ENCODE results near the gene MAEA. TPM values are rescaled to one million over a fixed set of nuclear protein-coding genes. Genes with fewer than 3 reads are reported as not detected.
"Not testable (repeated sequence)": the region's sequence is repeated elsewhere in the genome, so short reads cannot be mapped to it uniquely, and the experiment has no call there.

Gene MAEA
- total RNA-seq, 1 donor from 2014 or later = 33.3 TPM

GRCh38 chr4:1364217-1364616, 74.5 kb downstream of the MAEA start:
- DNase-seq (ENCODE audit: low spot score) (no peak), ATAC-seq (no peak)

GRCh38 chr4:1364748-1365147, 75.1 kb downstream of the MAEA start:
- DNase-seq (ENCODE audit: low spot score) = no peak
- ATAC-seq = no peak

GRCh38 chr4:1365271-1366178, 75.8 kb downstream of the MAEA start:
- DNase-seq (ENCODE audit: low spot score) = no peak
- ATAC-seq = no peak

GRCh38 chr4:1366371-1367229, 76.9 kb downstream of the MAEA start:
- no peak for ATAC-seq
- no peak for DNase-seq (ENCODE audit: low spot score)

DNA sequence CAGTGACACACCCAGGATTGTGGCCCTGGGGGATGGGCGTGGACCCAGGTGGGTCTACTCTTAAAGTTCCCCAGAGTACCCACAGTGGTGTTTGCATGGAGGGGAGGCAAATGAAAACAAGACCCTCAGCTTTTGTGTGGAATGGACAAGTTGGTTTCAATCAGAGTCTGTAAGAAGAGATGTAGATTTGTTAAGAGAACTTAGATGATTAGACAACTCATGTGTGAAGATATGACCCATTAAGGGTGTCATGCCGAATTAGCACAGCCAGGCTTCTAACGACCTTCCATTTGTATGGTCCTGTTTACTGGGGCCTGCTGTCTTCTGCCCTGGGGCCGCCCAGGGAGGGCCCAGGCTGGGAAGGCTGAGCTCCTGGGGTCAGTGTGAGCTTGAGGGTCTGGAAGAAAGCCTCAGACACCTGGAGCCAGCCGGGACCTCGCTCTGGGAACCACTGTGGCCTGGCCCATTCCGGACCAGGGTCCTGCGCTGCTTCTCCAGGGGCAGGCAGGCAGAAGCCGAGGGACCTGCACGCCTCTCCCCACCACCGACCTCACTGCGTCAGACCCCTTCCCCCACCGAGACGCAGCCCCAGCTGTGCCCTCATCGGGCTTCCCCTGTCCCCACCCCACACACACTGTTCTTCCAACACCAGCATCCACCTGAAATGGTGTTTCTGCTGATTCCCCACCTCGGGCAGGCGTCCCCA, 77.7 kb downstream of the MAEA start:
- DNase-seq (ENCODE audit: low spot score) = no peak

GRCh38 chr4:1367936-1368289, 78.2 kb downstream of the MAEA start:
- DNase-seq (ENCODE audit: low spot score) (no peak), ATAC-seq (no peak)

More for the DNA sequence above, 77.7 kb downstream of the MAEA start:
- no peak for ATAC-seq

GRCh38 chr4:1368421-1369090, 78.9 kb downstream of the MAEA start:
- DNase-seq (ENCODE audit: low spot score) (no peak), ATAC-seq (no peak)

DNA sequence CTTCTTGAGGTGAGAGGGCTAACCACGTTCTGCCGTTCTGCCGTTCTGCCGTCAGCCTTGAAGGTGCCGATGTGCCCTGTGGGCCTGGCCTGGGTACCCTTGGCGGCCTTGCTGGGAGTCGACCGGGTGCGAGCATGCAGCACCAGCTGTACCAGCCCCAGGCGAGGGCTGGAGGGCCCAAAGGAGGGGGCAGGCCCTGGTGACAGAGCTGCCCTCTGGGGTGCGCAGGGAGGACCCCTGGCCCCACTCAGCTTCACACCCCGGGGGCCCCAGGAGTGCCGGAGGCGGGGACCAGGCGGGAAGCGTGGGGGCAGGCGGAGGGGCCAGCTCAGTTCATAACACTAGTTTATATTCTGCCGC, 79.4 kb downstream of the MAEA start:
- no peak for ATAC-seq
- no peak for DNase-seq (ENCODE audit: low spot score)

DNA sequence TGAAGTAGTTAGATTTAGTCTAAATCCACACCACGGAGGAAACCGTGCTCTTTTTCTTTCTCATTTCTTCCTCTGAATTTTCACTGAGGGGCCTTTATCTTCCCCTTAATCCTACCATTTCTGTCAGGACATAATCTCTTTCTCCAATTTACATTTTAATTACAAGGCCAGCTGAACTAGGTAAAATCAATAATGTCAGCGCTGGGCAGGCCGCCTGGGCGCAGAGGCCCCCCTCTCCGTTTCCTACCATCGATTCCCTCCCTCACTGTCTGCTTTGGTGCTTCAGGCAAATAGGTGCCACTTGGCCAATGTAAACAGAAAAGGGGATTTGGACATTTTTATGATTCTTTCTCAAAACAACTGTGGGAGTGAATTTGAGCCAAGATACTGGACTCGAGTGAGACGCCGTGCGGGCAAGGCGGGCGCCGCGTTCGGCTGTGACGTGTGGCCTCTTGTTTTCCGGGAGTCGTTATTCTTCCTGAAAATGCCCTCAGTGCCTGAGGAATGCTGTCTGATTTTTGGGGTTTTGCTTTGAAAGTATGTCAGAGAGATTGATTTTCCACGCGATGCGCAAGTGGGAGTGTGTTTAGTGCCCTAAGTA, 79.9 kb downstream of the MAEA start:
- ATAC-seq (peak; percentile 65), DNase-seq (ENCODE audit: low spot score) (no peak)

GRCh38 chr4:1370321-1371124, 80.8 kb downstream of the MAEA start:
- DNase-seq (ENCODE audit: low spot score) = peak; percentile 67
- peak; percentile 77 for ATAC-seq

DNA sequence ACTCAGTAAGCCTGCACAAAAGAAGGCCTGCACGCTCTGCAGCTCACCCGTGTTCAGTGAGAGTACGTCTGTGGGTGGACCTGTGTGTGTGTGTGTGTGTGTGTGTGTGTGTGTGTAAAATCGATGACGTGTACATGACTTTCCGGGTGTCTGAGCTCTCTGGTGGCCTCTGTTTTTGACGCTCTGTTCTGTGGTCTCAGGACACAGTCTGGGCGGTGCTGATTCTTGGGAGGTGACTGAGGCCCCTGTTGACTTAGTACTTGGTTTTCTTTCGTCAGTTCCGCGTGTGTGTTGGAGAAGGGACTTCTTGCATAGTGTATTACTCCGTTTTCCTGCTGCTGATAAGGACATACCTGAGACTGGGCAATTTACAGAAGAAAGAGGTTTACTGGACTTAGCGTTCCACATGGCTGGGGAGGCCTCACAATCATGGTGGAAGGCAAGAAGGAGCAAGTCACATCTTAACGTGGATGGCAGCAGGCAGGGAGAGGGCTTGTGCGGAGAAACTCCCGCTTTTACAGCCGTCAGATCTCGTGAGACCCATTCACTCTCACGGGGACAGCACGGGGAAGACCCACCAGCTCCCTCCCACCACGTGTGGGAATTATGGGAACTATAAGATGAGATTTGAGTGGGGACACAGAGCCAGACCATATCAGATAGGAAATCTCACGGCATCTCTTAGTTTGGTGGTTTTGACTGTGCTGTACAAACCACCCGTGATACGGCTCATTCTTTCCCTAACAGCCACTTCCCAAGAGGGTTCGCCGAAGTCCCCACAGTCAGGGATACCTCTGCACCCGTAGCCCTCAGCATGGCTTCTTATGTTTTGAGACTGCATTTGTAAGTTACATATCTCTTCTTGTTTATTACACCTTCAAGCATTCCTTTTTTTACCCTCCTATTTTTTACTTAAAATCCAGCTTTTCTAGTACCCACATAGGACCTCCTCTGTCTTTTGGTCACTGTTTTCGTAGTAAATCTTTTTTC, 81.8 kb downstream of the MAEA start:
- no peak for DNase-seq (ENCODE audit: low spot score)
- ATAC-seq = no peak

DNA sequence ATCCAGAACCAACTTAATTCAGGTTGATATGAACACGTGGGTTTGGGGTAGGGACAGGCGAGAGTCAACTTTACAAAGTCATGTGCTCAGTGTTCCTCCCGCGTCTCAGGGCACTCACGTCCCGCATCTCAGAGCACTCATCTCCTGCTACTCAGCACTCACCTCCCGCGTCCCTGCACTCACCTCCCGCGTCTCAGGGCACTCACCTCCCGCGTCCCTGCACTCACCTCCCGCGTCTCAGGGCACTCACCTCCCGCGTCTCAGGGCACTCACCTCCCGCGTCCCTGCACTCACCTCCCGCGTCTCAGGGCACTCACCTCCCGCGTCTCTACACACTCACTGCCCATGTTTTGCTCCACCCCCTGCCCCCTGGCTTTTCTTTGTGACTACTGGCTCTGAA, 82.9 kb downstream of the MAEA start:
- not testable (repeated sequence) for DNase-seq (ENCODE audit: low spot score); ATAC-seq

- no peak for DNase-seq (ENCODE audit: low spot score)
- no peak for ATAC-seq
These were observed 84.4 kb downstream of the MAEA start for GRCh38 chr4:1373892-1374705.

GRCh38 chr4:1374706-1375045, 85.0 kb downstream of the MAEA start:
- DNase-seq (ENCODE audit: low spot score) (no peak), ATAC-seq (no peak)

DNA sequence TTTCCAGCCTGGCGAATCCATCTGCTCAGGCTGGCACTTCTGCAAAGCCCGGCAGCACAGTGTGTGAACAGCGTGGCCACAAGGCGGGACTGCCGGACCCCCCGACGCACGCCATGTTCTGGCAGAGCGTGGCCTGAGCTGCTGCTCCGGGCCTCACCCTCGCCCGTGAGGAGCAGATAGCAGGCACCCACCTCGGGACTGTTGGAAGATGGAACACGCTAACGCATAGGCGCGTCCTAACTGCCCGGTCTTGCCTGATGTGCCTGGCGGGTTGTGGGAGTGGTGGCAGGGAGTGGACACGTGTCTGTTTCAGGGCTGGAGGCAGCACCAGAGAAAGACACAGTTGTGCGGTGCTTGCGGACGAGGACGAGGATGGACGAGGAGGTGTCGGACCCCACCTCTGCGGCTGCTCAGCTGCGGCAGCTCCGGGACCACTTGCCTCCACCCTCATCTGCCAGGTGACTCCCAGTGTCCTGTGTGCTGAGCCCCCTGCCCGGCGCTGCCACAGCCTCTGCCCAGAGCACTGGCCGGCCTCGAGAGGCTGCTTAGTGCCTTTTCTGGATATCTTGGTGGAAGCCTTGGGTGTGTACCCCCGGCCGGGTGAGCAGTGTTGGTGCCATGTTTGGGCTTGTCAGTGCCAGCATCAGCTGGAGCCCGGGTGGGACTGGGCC, 85.5 kb downstream of the MAEA start:
- ATAC-seq (no peak), DNase-seq (ENCODE audit: low spot score) (no peak)

DNA sequence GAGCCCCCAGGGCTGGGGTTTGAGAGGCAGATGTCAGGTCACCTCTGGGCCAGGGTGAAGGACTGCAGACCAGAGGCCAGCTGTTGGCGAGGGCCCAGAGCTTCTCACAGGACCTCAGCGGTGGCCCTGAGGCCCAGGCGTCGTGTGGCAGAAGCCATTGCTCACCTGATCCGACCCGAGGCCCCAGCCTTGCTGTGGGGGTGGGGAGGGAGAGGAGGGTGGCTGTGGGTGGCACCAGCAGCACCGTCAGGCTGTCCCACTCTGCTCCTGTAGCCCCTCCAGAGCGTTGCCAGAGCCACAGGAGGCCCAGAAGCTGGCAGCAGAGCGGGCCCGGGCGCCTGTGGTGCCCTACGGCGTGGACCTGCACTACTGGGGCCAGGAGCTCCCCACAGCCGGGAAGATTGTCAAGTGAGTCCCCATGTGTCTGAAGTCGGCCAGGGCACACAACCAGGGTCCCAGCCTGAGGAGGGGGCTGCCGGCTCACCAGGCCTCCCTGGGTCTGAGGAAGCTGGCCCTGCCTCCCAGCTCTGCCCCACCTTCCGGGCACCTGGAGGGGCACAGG, 86.2 kb downstream of the MAEA start:
- no peak for DNase-seq (ENCODE audit: low spot score)

DNA sequence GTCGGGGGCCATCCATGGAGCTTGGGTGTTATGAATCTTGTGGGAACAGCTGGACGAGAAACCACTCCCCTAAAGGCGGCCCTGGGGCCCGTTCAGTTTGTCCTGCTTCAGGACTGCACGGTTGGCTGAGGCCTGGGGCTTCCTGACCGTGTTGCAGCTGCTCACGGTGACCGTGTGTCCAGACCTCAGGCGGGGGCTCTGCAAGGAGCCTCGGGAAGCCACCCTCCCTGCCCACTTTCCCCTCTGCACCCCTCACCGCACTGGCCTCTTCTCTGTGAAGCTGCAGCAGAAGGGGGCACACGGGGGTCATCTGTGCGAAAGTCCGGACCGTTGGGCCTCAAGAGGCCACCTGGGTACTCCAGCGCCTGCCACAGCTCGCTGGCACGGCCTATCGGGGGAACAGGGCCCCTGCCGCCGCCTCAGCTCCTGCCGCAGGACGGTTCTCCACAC, 86.7 kb downstream of the MAEA start:
- ATAC-seq = no peak
- DNase-seq (ENCODE audit: low spot score) = no peak

More for the DNA sequence above, 86.2 kb downstream of the MAEA start:
- ATAC-seq = no peak

Data from left lobe of liver (tissue), 2 donors.